Tibial artery (tissue), 4 donors: ENCODE results near the gene LRRC26.
"Not testable (repeated sequence)": the region's sequence is repeated elsewhere in the genome, so short reads cannot be mapped to it uniquely, and the experiment has no call there.

Source experiments
- DNase-seq, 2 donors: peaks; one replicate each; pipeline ENCODE4 v3.0.0-alpha.2; 2019
- H3K27ac ChIP-seq, 2 donors: fragments of 200-600 bp; sonication (generic) in 1 of 2; 1 replicate in 1 of 2; 2 replicates in 1 of 2; pipeline ENCODE4 v1.5.1; 2018 to 2019; ENCODE audit warnings: mild to moderate bottlenecking in 1 of 2
- H3K27me3 ChIP-seq, 2 donors: fragments of 200-600 bp; sonication (generic) in 1 of 2; one replicate each; pipeline versions ENCODE4 v1.5.1 to v1.6.0; 2016 to 2019
- H3K36me3 ChIP-seq, 3 donors: fragments of 200-600 bp; sonication (generic) in 2 of 3; one replicate each; pipeline ENCODE4 v1.5.1; 2016 to 2019; ENCODE audit warnings: mild to moderate bottlenecking in 2 of 3
- H3K4me1 ChIP-seq, 4 donors: fragments of 200-600 bp; sonication (generic) in 2 of 4; 1 replicate in 3 of 4; 2 replicates in 1 of 4; pipeline ENCODE4 v1.5.1; 2016 to 2019
- H3K4me3 ChIP-seq, 2 donors: fragments of 200-600 bp; sonication (generic) in 1 of 2; 1 replicate in 1 of 2; 2 replicates in 1 of 2; pipeline ENCODE4 v1.5.1; 2018 to 2019; ENCODE audit warnings: mild to moderate bottlenecking in 2 of 2
- H3K9me3 ChIP-seq, 3 donors: fragments of 200-600 bp; sonication (generic) in 1 of 3; one replicate each; pipeline ENCODE4 v1.5.1; 2016 to 2019
- intact Hi-C: fragments of 100-400 bp; cut with DNase I; formaldehyde crosslinking; loops from one replicate; pipeline ENCODE4 v1.15.0; 2023; ENCODE audit warnings: low total_unique reads
- TF ChIP-seq, protein P1 (sequence below), 2 experiments: fragments of 200-600 bp in 1 of 2; fragments of 450-650 bp in 1 of 2; IDR thresholded peaks; one replicate each; pipeline ENCODE4 v1.5.1; 2017 to 2019; ENCODE audit warnings: antibody characterized with exemption in 2 of 2, mild to moderate bottlenecking in 1 of 2, moderate library complexity in 1 of 2

Gene LRRC26

GRCh38 chr9:137127301-137128157 is 42.3 kb downstream of the LRRC26 start:
- peaks cover 0 to 40% of the 10 kb centered on the region in 2 donors for H3K27me3 ChIP-seq
- peaks cover 0 to 9% (median 8%) of the 10 kb centered on the region in 3 donors for H3K9me3 ChIP-seq
- no peak overlapping the region for H3K27ac ChIP-seq
- no peaks in the 10 kb centered on the region for H3K36me3 ChIP-seq
- peaks cover 0 to 32% (median 19%) of the 10 kb centered on the region in 4 donors for H3K4me1 ChIP-seq
- intact Hi-C loops = no loop called here
- TF ChIP-seq, protein P1, sequence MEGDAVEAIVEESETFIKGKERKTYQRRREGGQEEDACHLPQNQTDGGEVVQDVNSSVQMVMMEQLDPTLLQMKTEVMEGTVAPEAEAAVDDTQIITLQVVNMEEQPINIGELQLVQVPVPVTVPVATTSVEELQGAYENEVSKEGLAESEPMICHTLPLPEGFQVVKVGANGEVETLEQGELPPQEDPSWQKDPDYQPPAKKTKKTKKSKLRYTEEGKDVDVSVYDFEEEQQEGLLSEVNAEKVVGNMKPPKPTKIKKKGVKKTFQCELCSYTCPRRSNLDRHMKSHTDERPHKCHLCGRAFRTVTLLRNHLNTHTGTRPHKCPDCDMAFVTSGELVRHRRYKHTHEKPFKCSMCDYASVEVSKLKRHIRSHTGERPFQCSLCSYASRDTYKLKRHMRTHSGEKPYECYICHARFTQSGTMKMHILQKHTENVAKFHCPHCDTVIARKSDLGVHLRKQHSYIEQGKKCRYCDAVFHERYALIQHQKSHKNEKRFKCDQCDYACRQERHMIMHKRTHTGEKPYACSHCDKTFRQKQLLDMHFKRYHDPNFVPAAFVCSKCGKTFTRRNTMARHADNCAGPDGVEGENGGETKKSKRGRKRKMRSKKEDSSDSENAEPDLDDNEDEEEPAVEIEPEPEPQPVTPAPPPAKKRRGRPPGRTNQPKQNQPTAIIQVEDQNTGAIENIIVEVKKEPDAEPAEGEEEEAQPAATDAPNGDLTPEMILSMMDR (IDR thresholded peaks at IDR 0.05) = no peak
- peak overlapping the region in 1 of 2 donors; percentile 23 for H3K4me3 ChIP-seq
- no peak for DNase-seq

GRCh38 chr9:137126786-137127185 is 43.1 kb downstream of the LRRC26 start:
- intact Hi-C loops = no loop called here

GRCh38 chr9:137123952-137124462 is 45.8 kb downstream of the LRRC26 start:
- H3K36me3 ChIP-seq = not testable (repeated sequence)

More at GRCh38 chr9:137126786-137127185, 43.1 kb downstream of the LRRC26 start:
- H3K27me3 ChIP-seq = peaks cover 0 to 38% of the 10 kb centered on the region in 2 donors
- TF ChIP-seq, protein P1 (IDR thresholded peaks at IDR 0.05) = no peak
- H3K36me3 ChIP-seq = no peaks in the 10 kb centered on the region
- peak overlapping the region in 1 of 2 donors; percentile 23 for H3K4me3 ChIP-seq
- no peak overlapping the region for H3K27ac ChIP-seq
- H3K4me1 ChIP-seq = peaks cover 0 to 32% (median 19%) of the 10 kb centered on the region in 4 donors
- DNase-seq = no peak
- peaks cover 0 to 9% (median 8%) of the 10 kb centered on the region in 3 donors for H3K9me3 ChIP-seq

GRCh38 chr9:137123468-137123837 is 46.4 kb downstream of the LRRC26 start:
- H3K27me3 ChIP-seq = peaks cover 0 to 11% of the 10 kb centered on the region in 2 donors
- TF ChIP-seq, protein P1 (IDR thresholded peaks at IDR 0.05) = no peak
- H3K27ac ChIP-seq = no peak overlapping the region
- H3K36me3 ChIP-seq = no peaks in the 10 kb centered on the region
- intact Hi-C loops = loop anchor here (2.0 kb wide), 1 partner anchor 107 kb away; the partner anchor contains the start of gene SLC34A3
- H3K4me3 ChIP-seq = no peak overlapping the region
- no peaks in the 10 kb centered on the region for H3K9me3 ChIP-seq
- no peak for DNase-seq
- H3K4me1 ChIP-seq = peaks cover 0 to 12% (median 7%) of the 10 kb centered on the region in 4 donors

More at GRCh38 chr9:137123952-137124462, 45.8 kb downstream of the LRRC26 start:
- H3K27me3 ChIP-seq = peaks cover 0 to 15% of the 10 kb centered on the region in 2 donors
- H3K4me3 ChIP-seq, DNase-seq, H3K27ac ChIP-seq, H3K9me3 ChIP-seq: not testable (repeated sequence)
- H3K4me1 ChIP-seq = peaks cover 0 to 17% (median 8%) of the 10 kb centered on the region in 4 donors
- intact Hi-C loops = loop anchor here (2.0 kb wide), 1 partner anchor 107 kb away; the partner anchor contains the start of gene SLC34A3

GRCh38 chr9:137122796-137123467 is 46.9 kb downstream of the LRRC26 start:
- intact Hi-C loops = loop anchor here (2.0 kb wide), 1 partner anchor 108 kb away; the partner anchor contains the start of gene SLC34A3
- H3K36me3 ChIP-seq, DNase-seq, H3K27me3 ChIP-seq, H3K4me1 ChIP-seq, H3K9me3 ChIP-seq, H3K4me3 ChIP-seq, H3K27ac ChIP-seq: not testable (repeated sequence)

- not testable (repeated sequence) for H3K27me3 ChIP-seq, H3K4me3 ChIP-seq, H3K27ac ChIP-seq, DNase-seq, H3K9me3 ChIP-seq, H3K4me1 ChIP-seq, H3K36me3 ChIP-seq
- intact Hi-C loops = loop anchor here (2.0 kb wide), 1 partner anchor 109 kb away; the partner anchor contains the start of gene SLC34A3
These were observed 47.7 kb downstream of the LRRC26 start for GRCh38 chr9:137121927-137122795.
